A673 (cell line): Measurements from ENCODE around the gene SLC25A11. TPM values are rescaled to one million over a fixed set of nuclear protein-coding genes. Genes with fewer than 3 reads are reported as not detected.

Experiments
- BruUV-seq: library from RNA; stranded (reverse); fragments of 400-500 nt; replicated peaks from 2 replicates; lab custom pipeline; 2021; lab: Mats Ljungman, UMichigan
- CTCF ChIA-PET: fragments of 300-600 bp; sonication (Branson Sonifier 250); formaldehyde crosslinking; loops from one replicate; lab custom pipeline; 2022; ENCODE audit warnings: antibody characterized with exemption; lab: Charles Lee
- POLR2A ChIA-PET: fragments of 300-600 bp; sonication (Branson Sonifier 250); formaldehyde crosslinking; loops from one replicate; lab custom pipeline; 2022; ENCODE audit warnings: antibody characterized with exemption; ENCODE audit not compliant: low non-redundant PET; lab: Charles Lee
- DNase-seq: peaks from one replicate; pipeline ENCODE4 v3.0.0-alpha.2; 2015; ENCODE audit warnings: low spot score
- H3K27ac ChIP-seq: fragments of 200-600 bp; sonication (generic); 2 replicates; pipeline ENCODE4 v1.5.1; 2016; ENCODE audit warnings: mixed run types, low read depth, mild to moderate bottlenecking, mixed read lengths, antibody characterized with exemption, low read length; ENCODE audit not compliant: poor library complexity, severe bottlenecking
- H3K27me3 ChIP-seq: fragments of 200-600 bp; sonication (generic); replicated peaks from 2 replicates; pipeline ENCODE4 v1.6.1; 2017; ENCODE audit warnings: mixed run types, low read depth, mild to moderate bottlenecking, mixed read lengths, antibody characterized with exemption, low read length; ENCODE audit not compliant: insufficient read depth, poor library complexity
- H3K36me3 ChIP-seq: fragments of 200-600 bp; sonication (generic); 2 replicates; pipeline ENCODE4 v1.6.1; 2016; ENCODE audit warnings: mixed run types, mild to moderate bottlenecking, mixed read lengths, antibody characterized with exemption, low read length; ENCODE audit not compliant: insufficient read depth, poor library complexity, severe bottlenecking
- H3K4me1 ChIP-seq: fragments of 200-600 bp; sonication (generic); 2 replicates; pipeline ENCODE4 v1.6.1; 2017; ENCODE audit warnings: mixed run types, mild to moderate bottlenecking, mixed read lengths, antibody characterized with exemption, low read length; ENCODE audit not compliant: insufficient read depth, poor library complexity, severe bottlenecking
- H3K4me3 ChIP-seq: fragments of 200-600 bp; sonication (generic); 2 replicates; pipeline ENCODE4 v1.5.1; 2016; ENCODE audit warnings: low read depth, mixed run types, mild to moderate bottlenecking, mixed read lengths, low read length; ENCODE audit not compliant: poor library complexity, severe bottlenecking
- H3K9me3 ChIP-seq: fragments of 200-600 bp; sonication (generic); 2 replicates; pipeline ENCODE4 v1.6.1; 2016; ENCODE audit warnings: mixed run types, low read depth, mild to moderate bottlenecking, mixed read lengths, antibody characterized with exemption, low read length; ENCODE audit not compliant: poor library complexity, severe bottlenecking
- EZH2 ChIP-seq: fragments of 200-600 bp; sonication (generic); IDR thresholded peaks from 2 replicates; pipeline ENCODE4 v1.6.1; 2017; ENCODE audit warnings: borderline replicate concordance, low read depth, mild to moderate bottlenecking, mixed read lengths, antibody characterized with exemption, low read length; ENCODE audit not compliant: poor library complexity, severe bottlenecking
- intact Hi-C: fragments of 100-400 bp; cut with micrococcal nuclease; formaldehyde crosslinking; loops from one replicate; pipeline ENCODE4 v1.10.0; 2022; ENCODE audit not compliant: unreplicated experiment
- total RNA-seq: library from RNA; stranded (reverse); gene quantifications from 2 replicates; pipeline ENCODE4 v1.2.3, GENCODE V29; 2021
- TF ChIP-seq, protein P1 (sequence below): fragments of 300-800, 200-600 bp; sonication (generic); conservative IDR thresholded peaks from 2 replicates; pipeline ENCODE4 v1.5.1; 2017; ENCODE audit warnings: low read depth, mild to moderate bottlenecking, antibody characterized with exemption, low read length, moderate library complexity, mixed read lengths

Gene SLC25A11
- total RNA-seq, 1 experiment from 2014 or later, result 113 TPM

DNA sequence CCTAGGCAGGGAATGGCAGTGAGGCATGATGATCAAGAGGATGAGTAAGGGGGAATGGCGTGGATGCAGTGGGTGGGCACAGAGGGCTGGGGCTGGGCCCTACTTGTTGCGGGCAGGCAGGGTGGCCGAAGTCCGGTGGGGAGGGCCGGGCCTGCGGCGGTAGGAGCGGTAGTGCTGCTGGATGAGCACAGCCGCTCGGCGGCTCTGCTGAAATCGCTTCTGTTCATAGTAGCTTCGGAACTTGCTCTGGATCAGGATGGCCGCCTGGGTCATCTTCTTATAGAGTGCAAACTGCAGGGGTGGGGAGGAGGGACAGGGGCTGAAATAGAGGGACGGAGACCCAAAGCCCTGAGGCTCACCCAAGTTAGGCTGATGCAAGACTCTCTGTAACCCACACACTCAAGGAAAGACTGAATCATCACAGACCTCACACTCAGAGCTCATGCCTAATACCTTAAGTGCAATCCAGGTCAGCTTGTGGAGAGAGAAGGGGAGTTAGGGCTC lies 29.3 kb upstream of the SLC25A11 start:
- no peak for DNase-seq
- intact Hi-C loops, result no loop called here
- peaks cover 17% of the 10 kb centered on the region for H3K4me1 ChIP-seq
- no peaks in the 10 kb centered on the region for H3K27me3 ChIP-seq
- peak overlapping the region; percentile 94 for H3K27ac ChIP-seq
- BruUV-seq, result no TSS peak
- CTCF ChIA-PET, result no interaction called here
- H3K4me3 ChIP-seq, result peak overlapping the region; percentile 59
- peaks cover 12% of the 10 kb centered on the region for H3K36me3 ChIP-seq
- POLR2A ChIA-PET, result no interaction called here
- no peaks in the 10 kb centered on the region for H3K9me3 ChIP-seq
- TF ChIP-seq EZH2, result no peak
- TF ChIP-seq, protein P1, sequence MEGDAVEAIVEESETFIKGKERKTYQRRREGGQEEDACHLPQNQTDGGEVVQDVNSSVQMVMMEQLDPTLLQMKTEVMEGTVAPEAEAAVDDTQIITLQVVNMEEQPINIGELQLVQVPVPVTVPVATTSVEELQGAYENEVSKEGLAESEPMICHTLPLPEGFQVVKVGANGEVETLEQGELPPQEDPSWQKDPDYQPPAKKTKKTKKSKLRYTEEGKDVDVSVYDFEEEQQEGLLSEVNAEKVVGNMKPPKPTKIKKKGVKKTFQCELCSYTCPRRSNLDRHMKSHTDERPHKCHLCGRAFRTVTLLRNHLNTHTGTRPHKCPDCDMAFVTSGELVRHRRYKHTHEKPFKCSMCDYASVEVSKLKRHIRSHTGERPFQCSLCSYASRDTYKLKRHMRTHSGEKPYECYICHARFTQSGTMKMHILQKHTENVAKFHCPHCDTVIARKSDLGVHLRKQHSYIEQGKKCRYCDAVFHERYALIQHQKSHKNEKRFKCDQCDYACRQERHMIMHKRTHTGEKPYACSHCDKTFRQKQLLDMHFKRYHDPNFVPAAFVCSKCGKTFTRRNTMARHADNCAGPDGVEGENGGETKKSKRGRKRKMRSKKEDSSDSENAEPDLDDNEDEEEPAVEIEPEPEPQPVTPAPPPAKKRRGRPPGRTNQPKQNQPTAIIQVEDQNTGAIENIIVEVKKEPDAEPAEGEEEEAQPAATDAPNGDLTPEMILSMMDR, result no peak

DNA sequence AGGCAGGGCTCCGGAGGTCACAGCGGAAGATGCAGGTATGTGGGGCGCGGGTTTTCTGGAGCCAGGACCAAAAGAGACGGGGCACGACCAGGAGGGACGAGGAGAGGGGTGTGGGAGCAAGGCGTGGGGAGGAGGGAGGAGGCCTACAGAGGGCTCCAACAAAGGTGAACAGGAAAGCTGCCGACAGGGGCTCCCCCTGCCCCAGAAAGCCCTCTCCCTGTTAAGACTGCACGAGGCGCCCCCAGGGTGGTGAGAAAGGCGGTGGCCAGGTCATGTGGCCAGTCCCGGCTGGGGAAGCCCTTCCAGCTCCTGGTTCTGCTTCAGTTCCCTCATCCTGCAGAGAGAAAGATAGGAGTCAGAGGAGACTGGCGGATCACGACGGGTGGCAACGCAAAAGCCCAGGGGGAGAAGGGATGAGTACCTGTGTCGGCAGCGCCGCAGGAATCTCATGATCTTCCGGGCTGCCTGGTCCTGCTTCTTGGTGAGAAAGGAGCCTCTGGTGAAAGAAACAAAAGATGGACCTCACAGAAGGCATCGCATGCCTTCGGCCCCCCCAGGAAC lies 28.7 kb upstream of the SLC25A11 start:
- Histone ChIP-seq H3K9me3 (no peaks in the 10 kb centered on the region), H3K4me3 (peak overlapping the region; percentile 59), H3K36me3 (peaks cover 12% of the 10 kb centered on the region), H3K27me3 (no peaks in the 10 kb centered on the region), H3K4me1 (peaks cover 17% of the 10 kb centered on the region), H3K27ac (peak overlapping the region; percentile 94)
- no peak for DNase-seq
- intact Hi-C loops, result no loop called here
- no peak for TF ChIP-seq EZH2
- TF ChIP-seq, protein P1, result no peak
- no TSS peak for BruUV-seq
- POLR2A ChIA-PET, result interaction anchor here (0.6 kb wide), 1 partner anchor 29 kb away, joined by 3 read pairs; no protein-coding TSS in a partner anchor
- CTCF ChIA-PET, result interaction anchor here (0.6 to 2.3 kb wide), 2 partner anchors 19 to 133 kb away, joined by 3 to 8 read pairs; partner anchors contain the start of gene CAMTA2

DNA sequence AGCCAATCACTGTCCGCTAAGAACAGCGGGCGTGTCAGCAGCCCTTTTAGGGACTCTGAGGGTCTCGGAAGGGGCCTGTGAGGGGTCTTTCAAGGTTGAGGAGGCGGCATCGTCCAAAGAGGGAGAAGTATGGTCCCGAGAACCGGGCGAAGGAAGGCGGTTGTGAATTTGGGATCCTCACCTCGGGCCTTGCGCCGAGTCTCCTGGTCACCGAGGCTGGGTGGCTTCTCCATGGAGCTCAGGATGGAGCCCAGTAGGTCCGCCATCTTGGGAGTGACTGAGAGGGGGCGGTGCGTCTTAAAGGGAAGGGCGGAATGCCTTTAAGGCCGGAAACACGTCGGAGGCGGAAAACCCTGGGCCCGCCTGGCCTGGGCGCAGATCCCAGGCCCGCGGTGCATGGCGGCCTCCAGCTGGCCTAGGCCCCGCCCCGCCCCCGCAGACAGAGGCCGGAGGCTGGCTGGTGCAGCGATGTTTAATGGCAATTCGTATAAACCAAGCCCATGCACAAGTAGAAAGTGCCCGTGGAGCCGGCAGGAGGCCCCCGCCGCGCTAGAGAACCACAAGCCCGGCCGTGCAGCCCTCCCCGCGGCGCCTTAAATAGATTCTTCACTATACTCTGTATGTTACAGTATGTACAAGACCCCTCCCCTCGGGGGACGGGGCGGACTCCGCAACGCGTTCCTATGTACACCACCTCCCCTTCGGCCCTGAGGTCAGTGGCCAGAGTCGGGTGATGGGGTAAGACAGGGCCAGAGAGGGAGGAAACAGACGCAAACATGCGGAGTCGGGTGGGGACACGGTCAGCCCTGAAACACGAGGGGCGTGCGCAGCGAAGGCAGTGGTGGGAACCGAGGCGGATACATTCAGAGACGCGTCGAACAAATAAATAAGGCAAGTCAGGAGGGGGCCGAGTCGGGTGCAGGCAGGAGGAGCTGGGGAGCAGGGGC lies 28.0 kb upstream of the SLC25A11 start, which contains the start of gene SPAG7:
SPAG7 (minus strand) TSS at position 279 of the 947 bp plus-strand sequence; CDS start at position 266, 13 bp downstream.
- POLR2A ChIA-PET, result interaction anchor here (0.6 to 1.0 kb wide), 4 partner anchors 16 to 844 kb away, joined by 3 to 4 read pairs (median 3); no protein-coding TSS in a partner anchor
- peaks cover 12% of the 10 kb centered on the region for H3K36me3 ChIP-seq
- peak within 1 kb of the TSS; percentile 59 for H3K4me3 ChIP-seq
- H3K27ac ChIP-seq, result peak within 1 kb of the TSS; percentile 94
- H3K4me1 ChIP-seq, result peaks cover 17% of the 10 kb centered on the region
- CTCF ChIA-PET, result interaction anchor here (0.6 to 2.3 kb wide), 5 partner anchors 20 to 134 kb away, joined by 3 to 9 read pairs (median 4); partner anchors contain the start of genes CAMTA2, RNF167 and SLC25A11
- TF ChIP-seq, protein P1, result 0 out of 2 replicates have a peak, but pooled peaks have one; percentile 15
- no peak for TF ChIP-seq EZH2
- intact Hi-C loops, result loop anchor here (2.0 kb wide), 1 partner anchor 19 kb away; the partner anchor contains the start of gene PFN1
- TSS peak; percentile 52 for BruUV-seq
- peak; percentile 97 for DNase-seq
- H3K9me3 ChIP-seq, result no peaks in the 10 kb centered on the region
- no peaks in the 10 kb centered on the region for H3K27me3 ChIP-seq
